ENCODE results near the gene HAAO. TPM values are rescaled to one million over a fixed set of nuclear protein-coding genes. Genes with fewer than 3 reads are reported as not detected.
A peak's percentile ranks its signal among the peaks of the same experiment; 100 is the strongest.

HAAO gene
- total and polyA plus RNA-seq, 3 experiments from 2014 or later: 0.27 to 0.35 TPM; not detected in 1

GRCh38 chr2:42804338-42804737, 12.0 kb upstream of the HAAO start:
- H3K36me3 Mint-ChIP-seq: peaks cover 0 to 1% (median 0%) of the 10 kb centered on the region in 3 donors
- H3K9me3 Mint-ChIP-seq: no peaks in the 10 kb centered on the region
- Histone ChIP-seq H3K9me3 (ENCODE audit: low read length) (no peaks in the 10 kb centered on the region), H3K27ac (ENCODE audit: low read depth, low read length) (no peak overlapping the region), H3K4me1 (ENCODE audit: insufficient read depth, low read length) (peaks cover 4% of the 10 kb centered on the region), H3K36me3 (ENCODE audit: insufficient read depth, low read length) (no peaks in the 10 kb centered on the region), H3K4me3 (ENCODE audit: low read length) (no peak overlapping the region), H3K27me3 (ENCODE audit: insufficient read depth, low read length, poor library complexity, severe bottlenecking) (no peaks in the 10 kb centered on the region)
- no peak overlapping the region for H3K27ac Mint-ChIP-seq
- no peak overlapping the region for H3K4me3 Mint-ChIP-seq
- ChIA-PET POLR2A (no interaction called here), CTCF (no interaction called here)
- H3K27me3 Mint-ChIP-seq: peaks cover 8 to 23% of the 10 kb centered on the region in 2 donors
- no peak for DNase-seq
- H3K4me1 Mint-ChIP-seq: peaks cover 4 to 5% (median 4%) of the 10 kb centered on the region in 3 donors

- H3K9me3 ChIP-seq (ENCODE audit: low read length): no peaks in the 10 kb centered on the region
- Mint-ChIP-seq H3K27ac (no peak overlapping the region), H3K4me1 (no peaks in the 10 kb centered on the region), H3K27me3 (peaks cover 8 to 23% of the 10 kb centered on the region in 2 donors), H3K36me3 (peaks cover 0 to 1% (median 0%) of the 10 kb centered on the region in 3 donors), H3K9me3 (no peaks in the 10 kb centered on the region), H3K4me3 (no peak overlapping the region)
- no peak for DNase-seq
- H3K27me3 ChIP-seq (ENCODE audit: insufficient read depth, low read length, poor library complexity, severe bottlenecking): no peaks in the 10 kb centered on the region
- no peaks in the 10 kb centered on the region for H3K36me3 ChIP-seq (ENCODE audit: insufficient read depth, low read length)
- ChIA-PET POLR2A (no interaction called here), CTCF (no interaction called here)
- no peak overlapping the region for H3K27ac ChIP-seq (ENCODE audit: low read depth, low read length)
- H3K4me3 ChIP-seq (ENCODE audit: low read length): no peak overlapping the region
- H3K4me1 ChIP-seq (ENCODE audit: insufficient read depth, low read length): no peaks in the 10 kb centered on the region
Measured at GRCh38 chr2:42802150-42802549, 9.8 kb upstream of the HAAO start.

- DNase-seq: no peak
- no peaks in the 10 kb centered on the region for H3K36me3 ChIP-seq (ENCODE audit: insufficient read depth, low read length)
- no peaks in the 10 kb centered on the region for H3K4me1 ChIP-seq (ENCODE audit: insufficient read depth, low read length)
- H3K27ac ChIP-seq (ENCODE audit: low read depth, low read length): no peak overlapping the region
- no peaks in the 10 kb centered on the region for H3K9me3 Mint-ChIP-seq
- H3K9me3 ChIP-seq (ENCODE audit: low read length): no peaks in the 10 kb centered on the region
- H3K27me3 ChIP-seq (ENCODE audit: insufficient read depth, low read length, poor library complexity, severe bottlenecking): no peaks in the 10 kb centered on the region
- H3K27ac Mint-ChIP-seq: no peak overlapping the region
- POLR2A ChIA-PET: interaction anchor here (1.7 kb wide), 1 partner anchor 9 kb away, joined by 6 read pairs; no protein-coding TSS in a partner anchor
- peaks cover 8 to 23% of the 10 kb centered on the region in 2 donors for H3K27me3 Mint-ChIP-seq
- peaks cover 0 to 4% (median 0%) of the 10 kb centered on the region in 3 donors for H3K4me1 Mint-ChIP-seq
- peaks cover 0 to 1% (median 0%) of the 10 kb centered on the region in 3 donors for H3K36me3 Mint-ChIP-seq
- CTCF ChIA-PET: no interaction called here
- H3K4me3 ChIP-seq (ENCODE audit: low read length): no peak overlapping the region
- no peak overlapping the region for H3K4me3 Mint-ChIP-seq
Measured at GRCh38 chr2:42801381-42801780, 9.0 kb upstream of the HAAO start.

- Mint-ChIP-seq H3K4me3 (no peak overlapping the region), H3K36me3 (peaks cover 0 to 1% (median 0%) of the 10 kb centered on the region in 3 donors), H3K27ac (no peak overlapping the region), H3K4me1 (peaks cover 0 to 5% (median 0%) of the 10 kb centered on the region in 3 donors), H3K9me3 (no peaks in the 10 kb centered on the region), H3K27me3 (peaks cover 8 to 23% of the 10 kb centered on the region in 2 donors)
- no peak for DNase-seq
- no peaks in the 10 kb centered on the region for H3K27me3 ChIP-seq (ENCODE audit: insufficient read depth, low read length, poor library complexity, severe bottlenecking)
- H3K4me1 ChIP-seq (ENCODE audit: insufficient read depth, low read length): no peaks in the 10 kb centered on the region
- H3K27ac ChIP-seq (ENCODE audit: low read depth, low read length): no peak overlapping the region
- no peaks in the 10 kb centered on the region for H3K9me3 ChIP-seq (ENCODE audit: low read length)
- H3K4me3 ChIP-seq (ENCODE audit: low read length): no peak overlapping the region
- POLR2A ChIA-PET: interaction anchor here (1.7 kb wide), 1 partner anchor 9 kb away, joined by 6 read pairs; no protein-coding TSS in a partner anchor
- CTCF ChIA-PET: no interaction called here
- no peaks in the 10 kb centered on the region for H3K36me3 ChIP-seq (ENCODE audit: insufficient read depth, low read length)
Measured at GRCh38 chr2:42800981-42801380, 8.6 kb upstream of the HAAO start.

GRCh38 chr2:42800461-42800962, 8.1 kb upstream of the HAAO start:
- H3K36me3 ChIP-seq (ENCODE audit: insufficient read depth, low read length): no peaks in the 10 kb centered on the region

GRCh38 chr2:42799881-42800280, 7.5 kb upstream of the HAAO start:
- Mint-ChIP-seq H3K27ac (no peak overlapping the region), H3K4me3 (no peak overlapping the region), H3K9me3 (no peaks in the 10 kb centered on the region), H3K36me3 (peaks cover 0 to 3% (median 0%) of the 10 kb centered on the region in 3 donors), H3K4me1 (peaks cover 0 to 5% (median 0%) of the 10 kb centered on the region in 3 donors), H3K27me3 (peaks cover 8 to 24% of the 10 kb centered on the region in 2 donors)
- Histone ChIP-seq H3K9me3 (ENCODE audit: low read length) (no peaks in the 10 kb centered on the region), H3K27ac (ENCODE audit: low read depth, low read length) (no peak overlapping the region), H3K4me3 (ENCODE audit: low read length) (no peak overlapping the region), H3K4me1 (ENCODE audit: insufficient read depth, low read length) (no peaks in the 10 kb centered on the region), H3K27me3 (ENCODE audit: insufficient read depth, low read length, poor library complexity, severe bottlenecking) (no peaks in the 10 kb centered on the region), H3K36me3 (ENCODE audit: insufficient read depth, low read length) (no peaks in the 10 kb centered on the region)
- POLR2A ChIA-PET: interaction anchor here (1.7 kb wide), 1 partner anchor 10 kb away, joined by 6 read pairs; no protein-coding TSS in a partner anchor
- no peak for DNase-seq
- CTCF ChIA-PET: no interaction called here

More at GRCh38 chr2:42800461-42800962, 8.1 kb upstream of the HAAO start:
- Mint-ChIP-seq H3K27me3 (peaks cover 8 to 23% of the 10 kb centered on the region in 2 donors), H3K36me3 (peaks cover 0 to 3% (median 0%) of the 10 kb centered on the region in 3 donors), H3K9me3 (no peaks in the 10 kb centered on the region), H3K27ac (peak overlapping the region in 1 of 8 donors; percentile 37), H3K4me3 (no peak overlapping the region), H3K4me1 (peaks cover 0 to 5% (median 0%) of the 10 kb centered on the region in 3 donors)
- POLR2A ChIA-PET: interaction anchor here (1.7 kb wide), 1 partner anchor 10 kb away, joined by 6 read pairs; no protein-coding TSS in a partner anchor
- no peak overlapping the region for H3K27ac ChIP-seq (ENCODE audit: low read depth, low read length)
- CTCF ChIA-PET: no interaction called here
- no peaks in the 10 kb centered on the region for H3K9me3 ChIP-seq (ENCODE audit: low read length)
- H3K4me1 ChIP-seq (ENCODE audit: insufficient read depth, low read length): no peaks in the 10 kb centered on the region
- no peak for DNase-seq
- H3K27me3 ChIP-seq (ENCODE audit: insufficient read depth, low read length, poor library complexity, severe bottlenecking): no peaks in the 10 kb centered on the region
- no peak overlapping the region for H3K4me3 ChIP-seq (ENCODE audit: low read length)

- no peak for DNase-seq
- peaks cover 0 to 3% (median 0%) of the 10 kb centered on the region in 5 donors for H3K9me3 Mint-ChIP-seq
- Histone ChIP-seq H3K4me3 (ENCODE audit: low read length) (no peak overlapping the region), H3K9me3 (ENCODE audit: low read length) (no peaks in the 10 kb centered on the region), H3K36me3 (ENCODE audit: insufficient read depth, low read length) (no peaks in the 10 kb centered on the region), H3K27ac (ENCODE audit: low read depth, low read length) (no peak overlapping the region), H3K27me3 (ENCODE audit: insufficient read depth, low read length, poor library complexity, severe bottlenecking) (peaks cover 4% of the 10 kb centered on the region), H3K4me1 (ENCODE audit: insufficient read depth, low read length) (no peaks in the 10 kb centered on the region)
- H3K4me3 Mint-ChIP-seq: peak overlapping the region in 1 of 7 donors; percentile 38
- CTCF ChIA-PET: interaction anchor here (1.4 kb wide), 1 partner anchor 12 kb away, joined by 3 read pairs; no protein-coding TSS in a partner anchor
- H3K4me1 Mint-ChIP-seq: peaks cover 8 to 10% (median 8%) of the 10 kb centered on the region in 3 donors
- POLR2A ChIA-PET: no interaction called here
- peaks cover 0 to 3% (median 0%) of the 10 kb centered on the region in 3 donors for H3K36me3 Mint-ChIP-seq
- H3K27ac Mint-ChIP-seq: peak overlapping the region in 1 of 8 donors; percentile 63
- H3K27me3 Mint-ChIP-seq: peaks cover 13 to 27% of the 10 kb centered on the region in 2 donors
Measured at GRCh38 chr2:42797281-42797680, 4.9 kb upstream of the HAAO start.

GRCh38 chr2:42796427-42797248, 4.3 kb upstream of the HAAO start:
- Histone ChIP-seq H3K9me3 (ENCODE audit: low read length) (no peaks in the 10 kb centered on the region), H3K27me3 (ENCODE audit: insufficient read depth, low read length, poor library complexity, severe bottlenecking) (peaks cover 9% of the 10 kb centered on the region), H3K4me3 (ENCODE audit: low read length) (no peak overlapping the region), H3K4me1 (ENCODE audit: insufficient read depth, low read length) (no peaks in the 10 kb centered on the region), H3K36me3 (ENCODE audit: insufficient read depth, low read length) (no peaks in the 10 kb centered on the region), H3K27ac (ENCODE audit: low read depth, low read length) (no peak overlapping the region)
- Mint-ChIP-seq H3K27me3 (peaks cover 14 to 28% of the 10 kb centered on the region in 2 donors), H3K36me3 (peaks cover 0 to 3% (median under 1%) of the 10 kb centered on the region in 3 donors), H3K4me3 (peak overlapping the region in 4 of 7 donors; percentile 14 to 42 (median 40)), H3K27ac (peak overlapping the region in 1 of 8 donors; percentile 63), H3K4me1 (peaks cover 12 to 16% (median 14%) of the 10 kb centered on the region in 3 donors), H3K9me3 (peaks cover 0 to 3% (median 0%) of the 10 kb centered on the region in 5 donors)
- DNase-seq: no peak
- ChIA-PET POLR2A (no interaction called here), CTCF (interaction anchor here (1.7 kb wide), 1 partner anchor 13 kb away, joined by 4 read pairs; no protein-coding TSS in a partner anchor)
